ENCODE data around the gene ERFL.

The ERFL gene

Small RNA genes within 50 kb of the gene (microRNA-seq; reads per million reads assigned to microRNA genes)
- 1.2 reads per million for gene MIR6797
